SIG-M5 treated with dmso at 0.1 percent for 504 hours (cell line): ENCODE measurements around the gene RCAN2.
A peak's percentile ranks its signal among the peaks of the same experiment; 100 is the strongest.

Experiments
- DNase-seq: peaks from one replicate; lab custom pipeline; 2025; ENCODE audit not compliant: unreplicated experiment; lab: John Stamatoyannopoulos, UW

Gene RCAN2

GRCh38 chr6:46262928-46263706 is 228.1 kb downstream of the RCAN2 start:
- no peak for DNase-seq

DNA sequence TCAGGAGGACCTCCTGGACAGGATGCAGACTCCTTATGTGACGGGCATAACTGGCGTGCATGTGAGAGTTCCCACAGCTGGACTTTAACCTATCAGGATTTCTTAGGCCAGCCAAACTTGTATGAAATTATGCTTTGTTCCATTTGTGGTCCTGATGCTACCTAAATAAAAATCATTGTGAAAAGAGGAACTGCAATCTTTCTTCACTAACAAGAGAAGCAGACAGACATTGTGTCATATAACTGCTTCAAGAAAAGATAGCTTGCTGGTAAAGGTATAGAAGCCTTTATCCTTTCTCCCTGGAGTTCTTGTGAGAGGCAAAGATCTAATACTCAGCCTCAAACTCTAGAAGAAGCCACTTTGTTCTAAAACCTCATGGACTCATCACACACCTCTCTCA is 233.0 kb downstream of the RCAN2 start:
- no peak for DNase-seq

- DNase-seq = no peak
These were observed 235.7 kb downstream of the RCAN2 start for GRCh38 chr6:46255528-46255927.

- DNase-seq = no peak
These were observed 236.3 kb downstream of the RCAN2 start for GRCh38 chr6:46254946-46255345.

DNA sequence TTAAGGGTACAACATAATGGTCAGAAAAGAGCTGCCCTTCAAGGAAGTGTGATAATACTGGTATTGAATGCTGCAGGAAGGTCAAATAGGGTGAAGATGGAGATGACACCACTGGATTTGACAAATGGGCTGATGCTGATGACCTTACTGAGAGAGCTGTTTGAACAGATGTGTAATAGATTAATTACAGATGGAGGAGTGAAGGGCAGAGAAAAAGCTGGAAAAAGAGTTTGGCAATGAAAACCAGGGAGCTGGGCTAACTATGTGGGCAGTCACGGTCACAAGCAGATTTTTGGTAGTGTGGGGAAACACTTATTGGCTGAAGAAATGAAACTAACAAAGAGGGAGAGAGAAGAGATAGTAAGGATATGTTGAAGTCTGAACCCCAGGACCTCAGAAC is 236.9 kb downstream of the RCAN2 start:
- no peak for DNase-seq

DNA sequence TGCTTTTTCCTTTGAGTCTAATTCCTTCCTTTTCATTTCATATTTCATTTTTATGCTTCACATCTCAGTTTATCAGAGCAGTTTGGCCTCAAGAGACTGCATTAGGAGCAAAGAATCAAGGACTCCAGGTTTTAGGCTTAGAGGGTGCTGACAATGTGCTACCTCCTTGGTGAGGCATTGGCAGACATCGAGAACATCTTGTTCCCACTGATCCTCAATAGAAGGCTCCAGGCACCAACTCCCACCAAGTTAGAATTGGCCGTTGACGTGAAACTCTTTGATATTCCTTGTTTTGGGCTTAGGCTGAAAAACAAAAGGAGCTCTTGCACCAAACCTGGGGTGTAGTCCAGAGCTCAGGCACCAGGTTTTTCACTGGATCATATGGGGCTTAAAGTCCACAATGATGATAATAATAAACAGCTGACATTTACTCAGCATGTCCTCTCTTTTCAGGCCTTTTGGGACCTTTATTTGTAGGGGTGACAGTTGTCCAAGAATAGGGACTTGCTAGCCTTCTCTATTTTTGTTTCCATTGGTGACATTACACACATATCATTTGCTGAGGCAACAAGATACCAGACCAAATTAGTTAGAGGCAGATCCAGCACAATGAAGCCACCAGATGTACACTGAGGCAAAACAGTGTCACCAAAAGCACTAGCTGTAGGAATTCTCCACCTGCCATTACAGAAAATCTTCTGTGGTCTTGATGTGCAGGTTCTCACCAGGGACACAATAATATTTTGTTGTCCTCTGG is 239.5 kb downstream of the RCAN2 start:
- no peak for DNase-seq

- DNase-seq = no peak
These were observed 243.1 kb downstream of the RCAN2 start for GRCh38 chr6:46248143-46248542.

- DNase-seq = no peak
These were observed 244.5 kb downstream of the RCAN2 start for GRCh38 chr6:46246727-46247126.

DNA sequence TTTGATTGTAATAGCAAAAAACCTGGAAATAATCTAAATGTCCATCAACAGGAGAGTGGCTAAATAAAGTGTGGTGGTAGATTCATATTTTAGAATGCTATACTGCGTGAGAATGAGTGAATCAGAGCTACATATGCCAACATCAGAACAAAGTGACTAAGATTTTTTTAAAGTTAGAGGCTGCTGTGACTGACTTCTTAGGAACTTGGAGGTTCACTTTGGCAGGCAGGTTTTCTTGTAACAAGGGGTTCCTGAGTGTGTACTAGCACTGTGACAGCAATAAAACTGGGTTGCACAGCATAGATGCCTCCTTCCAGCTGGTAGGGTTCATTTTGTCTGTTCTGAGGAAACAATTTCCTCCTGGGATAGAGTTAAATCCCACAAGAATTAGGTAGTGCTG is 245.2 kb downstream of the RCAN2 start:
- DNase-seq = no peak

GRCh38 chr6:46244670-46245069 is 246.6 kb downstream of the RCAN2 start:
- no peak for DNase-seq

DNA sequence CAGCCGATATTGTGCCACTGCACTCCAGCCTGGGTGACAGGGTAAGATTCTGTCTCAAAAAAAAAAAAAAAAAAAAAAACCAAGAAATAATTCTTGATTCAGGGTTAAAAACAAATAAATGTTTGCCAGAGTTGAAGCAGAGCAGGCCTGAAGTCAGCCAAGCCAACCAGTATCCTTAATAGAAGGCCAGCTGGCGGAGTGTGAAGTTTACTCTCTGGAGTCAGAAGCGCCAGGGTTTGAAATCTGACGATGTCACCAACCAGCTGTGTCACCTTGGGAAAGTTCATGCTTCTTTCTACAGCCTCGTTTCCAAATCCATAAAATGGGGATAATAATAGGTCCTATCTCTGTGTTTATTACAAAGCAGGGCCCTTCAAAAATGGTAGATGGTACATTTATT is 247.5 kb downstream of the RCAN2 start:
- DNase-seq = no peak

DNA sequence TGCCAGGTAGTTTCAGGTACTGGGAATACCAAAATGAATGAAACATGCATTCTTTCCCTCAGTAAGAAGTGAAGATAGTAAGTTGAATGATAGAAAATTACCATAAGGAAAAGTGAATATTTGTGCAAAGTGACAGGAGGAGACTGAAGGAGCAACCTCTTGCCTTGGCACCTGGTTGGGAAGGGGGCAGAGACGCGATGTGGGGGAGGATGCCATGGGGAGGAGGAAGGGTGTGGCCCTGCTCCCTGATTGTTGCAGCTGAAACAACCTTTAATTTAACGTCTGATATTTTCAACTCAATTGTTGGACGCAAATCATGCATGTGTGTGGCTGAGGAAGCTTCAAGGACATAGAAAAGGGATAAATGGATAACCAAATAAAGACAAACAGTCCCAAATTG is 248.3 kb downstream of the RCAN2 start:
- DNase-seq = no peak

GRCh38 chr6:46240866-46241565 is 250.2 kb downstream of the RCAN2 start:
- no peak for DNase-seq

DNA sequence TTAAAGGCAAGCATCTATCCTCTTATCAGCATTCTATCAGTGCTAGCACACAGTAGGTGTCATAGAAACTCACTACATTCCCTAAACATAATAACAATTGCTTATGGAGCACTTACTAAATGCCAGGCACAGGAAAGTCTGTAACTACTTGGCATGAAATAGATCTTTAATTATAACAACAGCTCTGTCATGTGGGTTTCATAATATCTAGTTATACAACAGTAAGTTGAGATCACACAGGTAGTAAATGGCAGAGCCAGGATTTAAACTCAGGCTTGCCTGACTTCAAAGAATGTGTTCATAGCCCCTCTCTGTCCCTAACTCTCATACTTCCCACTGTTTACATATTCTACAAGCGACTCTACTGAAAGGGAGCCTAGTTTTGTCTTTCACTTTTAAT is 254.5 kb downstream of the RCAN2 start:
- no peak for DNase-seq

DNA sequence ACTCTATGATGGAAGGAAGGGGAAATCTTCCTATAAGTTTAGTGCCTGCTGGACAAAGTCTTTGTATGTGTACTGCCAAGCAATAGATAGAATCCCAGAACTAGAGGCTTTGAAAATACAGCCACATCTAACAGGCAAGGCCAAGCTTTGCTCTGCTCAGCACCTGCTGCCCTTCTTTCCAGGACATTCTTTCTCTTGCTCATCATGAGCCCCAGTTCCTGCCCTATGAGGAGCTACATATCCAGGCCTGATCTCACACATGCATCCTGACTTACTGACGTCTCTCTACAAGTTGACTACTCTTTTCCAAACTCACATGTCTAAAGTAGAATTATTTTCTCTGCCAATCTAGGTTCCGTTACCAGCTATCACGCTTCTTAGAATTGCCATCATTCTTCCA is 256.0 kb downstream of the RCAN2 start:
- no peak for DNase-seq

DNA sequence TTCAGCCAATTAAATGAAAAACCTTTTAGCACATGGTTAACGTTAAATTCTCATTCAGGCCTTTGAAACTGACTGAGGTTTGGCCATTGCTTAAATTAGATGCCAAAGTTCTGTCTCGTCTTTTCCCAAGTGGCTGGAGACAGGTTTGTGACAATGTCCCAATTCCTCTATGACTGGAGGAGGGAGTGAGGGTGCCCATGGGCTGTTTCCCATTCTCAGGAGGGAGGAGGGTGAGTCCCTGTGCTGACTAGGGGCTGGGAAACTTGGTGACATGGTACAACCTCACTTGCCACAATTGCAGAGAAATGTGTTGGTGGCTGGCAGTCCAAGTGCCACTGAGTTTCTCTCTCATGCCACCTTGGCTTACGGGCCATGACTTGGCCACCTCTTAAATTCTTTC is 256.5 kb downstream of the RCAN2 start:
- DNase-seq = no peak

GRCh38 chr6:46234156-46234556 is 257.1 kb downstream of the RCAN2 start:
- no peak for DNase-seq

- no peak for DNase-seq
These were observed 258.1 kb downstream of the RCAN2 start for GRCh38 chr6:46233129-46233528.

DNA sequence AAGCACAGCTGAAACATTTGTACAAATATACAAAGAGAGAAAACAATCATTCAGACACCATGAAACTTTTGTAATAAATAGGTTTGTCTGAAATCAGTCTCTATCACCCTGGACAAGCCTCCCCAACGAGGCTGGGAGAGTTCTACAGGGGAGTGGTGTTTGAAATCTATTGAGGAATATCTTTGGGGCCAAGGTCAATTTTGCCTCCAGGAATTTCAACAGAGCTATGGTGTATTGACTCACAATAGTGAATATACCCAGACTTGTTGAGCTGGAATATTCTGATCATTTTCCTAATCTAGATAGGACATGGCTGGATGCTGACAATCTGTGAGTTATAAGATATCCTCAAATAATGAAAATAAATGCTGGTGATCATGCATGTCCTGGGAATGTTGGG is 269.0 kb downstream of the RCAN2 start:
- DNase-seq = no peak

DNA sequence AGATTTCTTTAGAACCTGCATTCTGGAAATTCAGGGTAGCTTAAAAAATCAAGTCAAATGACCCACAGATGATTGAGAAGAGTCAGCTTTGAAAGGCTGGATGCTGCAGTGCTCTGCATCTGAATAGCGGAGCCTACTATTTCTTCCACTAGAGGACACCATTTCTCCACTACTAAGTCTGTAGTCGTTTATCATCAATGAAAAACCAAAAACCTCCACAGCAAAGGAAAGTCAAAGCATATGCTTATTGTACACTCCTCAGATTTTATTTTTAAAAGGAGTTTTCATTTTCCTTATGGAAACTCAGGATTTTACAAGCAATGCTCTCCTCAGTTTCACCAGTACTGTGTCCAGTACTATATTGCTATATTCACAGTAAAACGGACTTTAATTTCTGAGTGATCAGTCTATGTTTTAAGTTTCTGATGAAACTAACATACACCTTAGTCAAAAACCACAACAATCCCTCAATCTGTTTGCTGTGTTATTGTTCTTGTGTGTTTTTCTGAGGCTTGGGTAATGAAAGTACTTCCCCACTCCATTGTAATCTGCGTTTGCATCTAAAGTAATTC is 269.9 kb downstream of the RCAN2 start:
- DNase-seq = peak; percentile 22

GRCh38 chr6:46220352-46221221 is 270.7 kb downstream of the RCAN2 start:
- DNase-seq = peak; percentile 27
